Retinal pigment epithelial cell (primary cell): ENCODE data around the gene CUL1.

ENCODE experiments used
- DNase-seq: peaks from one replicate; pipeline ENCODE4 v3.0.0-alpha.2; 2010; ENCODE audit warnings: low read depth
- H3K4me3 ChIP-seq: 2 replicates; pipeline ENCODE4 v1.5.1; 2011; ENCODE audit warnings: mild to moderate bottlenecking, low read length, control low read depth, moderate library complexity
- CTCF ChIP-seq: conservative IDR thresholded peaks from 2 replicates; pipeline ENCODE4 v1.5.1; 2011; ENCODE audit warnings: low read depth, low read length, control low read depth, inconsistent platforms

CUL1 gene

GRCh38 chr7:148753224-148753623 is 54.5 kb downstream of the CUL1 start:
- H3K4me3 ChIP-seq = no peak overlapping the region
- no peak for DNase-seq
- TF ChIP-seq CTCF = no peak

DNA sequence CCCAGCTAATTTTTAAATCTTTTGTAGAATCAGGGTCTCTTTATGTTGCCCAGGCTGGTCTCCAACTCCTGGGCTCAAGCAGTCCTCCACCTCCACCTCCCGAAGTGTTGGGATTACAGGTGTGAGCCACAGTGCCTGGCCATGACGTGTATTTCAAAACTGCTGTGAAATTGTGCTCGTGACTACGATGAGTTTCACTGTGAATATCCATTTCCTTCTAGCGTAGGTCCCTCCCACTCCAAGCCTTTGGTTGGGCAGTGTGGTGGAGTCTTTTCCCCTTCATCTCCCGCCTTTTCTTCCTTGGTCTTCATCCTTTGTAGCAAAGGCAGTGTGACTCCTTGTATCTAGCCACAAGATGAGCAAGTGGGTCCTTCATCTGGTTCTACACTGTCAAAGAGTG is 56.2 kb downstream of the CUL1 start:
- no peak for TF ChIP-seq CTCF
- DNase-seq = no peak
- H3K4me3 ChIP-seq = no peak overlapping the region

DNA sequence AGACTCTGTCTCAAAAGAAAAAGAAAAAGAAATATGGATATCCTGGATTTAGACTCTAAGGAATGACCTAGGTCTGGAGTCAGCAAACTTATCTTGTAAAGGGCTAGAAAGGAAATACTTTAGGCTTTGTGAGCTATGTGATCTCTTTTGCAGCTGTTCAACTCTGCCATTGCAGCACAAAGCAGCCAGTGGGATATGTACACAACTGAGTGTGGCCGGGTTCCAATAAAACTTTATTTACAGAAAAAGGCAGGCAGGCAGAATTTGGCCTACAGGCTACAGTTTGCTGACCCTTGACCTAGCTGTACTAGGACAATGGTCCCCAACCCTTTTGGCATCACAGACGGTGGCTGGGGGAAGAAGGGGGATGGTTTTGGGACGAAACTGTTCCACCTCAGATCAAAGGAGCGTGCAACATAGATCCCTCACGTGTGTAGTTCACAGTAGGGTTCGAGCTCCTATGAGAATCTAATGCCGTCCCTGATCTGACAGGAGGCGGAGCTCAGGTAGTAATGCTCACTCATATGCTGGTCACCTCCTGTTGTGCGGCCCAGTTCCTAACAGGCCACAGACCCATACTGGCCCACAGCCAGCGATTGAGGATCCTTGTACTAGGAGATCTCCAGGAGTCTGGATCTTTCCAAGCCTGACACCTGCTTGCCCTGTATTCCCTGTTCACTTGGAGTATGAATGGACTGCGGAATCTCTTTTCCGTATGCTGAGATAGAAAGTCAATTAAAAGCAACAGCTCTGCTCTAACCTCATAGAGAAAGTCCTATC is 63.0 kb downstream of the CUL1 start:
- H3K4me3 ChIP-seq = no peak overlapping the region
- no peak for TF ChIP-seq CTCF
- no peak for DNase-seq

- no peak for TF ChIP-seq CTCF
- H3K4me3 ChIP-seq = no peak overlapping the region
- DNase-seq = no peak
Measured at GRCh38 chr7:148763622-148764021, 64.9 kb downstream of the CUL1 start.

- H3K4me3 ChIP-seq = no peak overlapping the region
- no peak for TF ChIP-seq CTCF
- DNase-seq = no peak
Measured at GRCh38 chr7:148770004-148770403, 71.3 kb downstream of the CUL1 start.

DNA sequence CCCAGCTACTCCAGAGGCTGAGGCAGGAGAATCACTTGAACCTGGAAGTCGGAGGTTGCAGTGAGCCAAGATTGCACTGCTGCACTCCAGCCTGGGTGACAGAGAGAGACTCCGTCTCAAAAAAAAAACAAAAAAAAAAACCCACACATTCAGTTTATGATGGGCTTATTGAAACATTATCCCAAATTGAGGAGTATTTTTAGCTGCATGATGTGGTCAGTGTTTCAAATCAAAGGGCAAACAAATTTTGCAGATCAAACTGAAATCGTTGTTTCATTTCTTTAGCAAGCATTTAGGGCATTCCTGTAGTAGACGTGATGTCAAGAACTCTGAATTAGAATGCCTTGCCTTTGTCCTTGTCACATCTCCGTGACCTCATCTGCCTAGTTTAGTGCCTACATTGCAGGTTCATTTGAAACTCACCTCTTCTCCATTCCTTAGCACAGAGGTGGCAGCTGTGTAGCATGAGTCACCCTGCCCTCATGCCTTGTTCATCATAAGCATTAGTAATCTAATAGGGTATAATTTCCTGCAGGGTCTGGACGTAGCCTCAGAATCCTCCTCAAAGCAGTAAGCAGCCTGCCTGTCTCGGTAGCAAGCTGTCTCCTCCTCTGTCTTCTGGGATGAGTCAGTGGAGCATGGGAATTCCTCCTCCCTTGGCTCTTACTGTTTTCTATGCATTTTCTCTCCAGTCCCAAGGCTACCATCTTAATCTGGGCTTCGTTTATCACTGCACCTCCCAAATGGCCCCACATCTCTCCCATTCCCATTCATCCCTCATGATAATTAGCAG is 73.8 kb downstream of the CUL1 start:
- peak; percentile 61 for DNase-seq
- TF ChIP-seq CTCF = no peak
- no peak overlapping the region for H3K4me3 ChIP-seq

DNA sequence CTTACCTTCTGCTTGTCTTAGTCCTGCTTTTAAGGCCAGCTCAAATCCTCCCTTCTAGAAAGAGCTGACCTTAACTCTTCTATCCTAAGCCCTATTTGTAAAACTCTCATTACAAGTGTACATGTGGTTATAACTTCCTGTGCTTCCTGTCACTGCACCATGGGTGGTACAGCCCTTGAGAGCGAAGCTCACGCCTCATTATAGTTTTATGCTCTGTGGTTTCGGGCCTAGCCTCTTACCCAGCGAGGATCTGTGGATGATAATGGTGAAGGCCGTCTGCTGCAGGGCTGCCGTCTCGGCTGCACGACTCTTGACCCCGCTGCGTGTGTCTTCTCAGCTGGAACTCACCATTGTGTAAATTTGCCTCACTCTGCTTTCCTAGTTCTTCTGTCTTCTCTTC is 74.6 kb downstream of the CUL1 start:
- TF ChIP-seq CTCF = no peak
- no peak overlapping the region for H3K4me3 ChIP-seq
- no peak for DNase-seq
